ENCODE measurements around the gene TRAPPC2L. TPM values are rescaled to one million over a fixed set of nuclear protein-coding genes. Genes with fewer than 3 reads are reported as not detected.

The TRAPPC2L gene
- total RNA-seq, 1 experiment from 2014 or later = 94.1 TPM

DNA sequence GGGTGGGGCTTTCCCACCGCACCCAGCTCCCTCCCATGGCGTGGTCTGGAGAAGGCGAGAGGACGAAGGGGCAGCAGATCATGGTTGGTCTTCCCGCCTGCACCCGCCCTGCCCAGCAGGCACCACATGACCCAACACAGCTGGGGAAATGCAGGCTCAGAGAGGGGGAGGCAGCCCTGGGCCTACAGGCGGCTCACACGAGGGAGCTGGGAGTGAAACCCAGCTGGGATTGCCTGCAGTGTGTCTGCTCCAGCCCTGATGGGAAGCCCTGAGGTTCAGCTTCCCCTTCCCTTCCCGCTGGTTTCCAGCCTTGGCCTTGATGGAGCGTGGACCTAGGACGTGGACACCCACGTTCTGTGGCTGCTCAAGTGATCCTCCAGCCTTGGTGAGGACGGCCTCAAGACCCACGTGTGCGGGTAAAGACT is 29.5 kb downstream of the TRAPPC2L start:
- Histone ChIP-seq H3K79me2 (ENCODE audit: insufficient read depth, low read length) (no peaks in the 10 kb centered on the region), H3K9ac (ENCODE audit: low read length) (no peak overlapping the region), H4K20me1 (ENCODE audit: insufficient read depth) (no peaks in the 10 kb centered on the region), H3K27ac (ENCODE audit: low read depth, low read length) (no peak overlapping the region; the same call in 1 of the 2 replicates), H3K4me1 (ENCODE audit: control insufficient read depth in 1 of 2, insufficient read depth in 2 of 2, low read length in 2 of 2) (peaks cover 7 to 22% of the 10 kb centered on the region in 2 experiments; a peak in 3 of 4 replicates), H3K36me3 (ENCODE audit: control insufficient read depth in 1 of 2, insufficient read depth in 2 of 2, low read length in 2 of 2) (peaks cover 0 to 6% of the 10 kb centered on the region in 2 experiments; a peak in 1 of 4 replicates), H3K4me3 (replicated peaks in 1 of 2; ENCODE audit: low read depth in 1 of 2, low read length in 2 of 2) (no peak overlapping the region), H3K9me3 (ENCODE audit: control insufficient read depth in 1 of 2, insufficient read depth in 1 of 2, low read depth in 1 of 2, low read length in 2 of 2) (no peaks in the 10 kb centered on the region), H2AFZ (ENCODE audit: low read depth, low read length, poor library complexity, severe bottlenecking) (no peak overlapping the region), H3K4me2 (ENCODE audit: low read length) (no peak overlapping the region), H3K9me2 (ENCODE audit: insufficient read depth) (no peaks in the 10 kb centered on the region), H3K27me3 (ENCODE audit: insufficient read depth, low read length) (no peaks in the 10 kb centered on the region)
- DNase-seq (ENCODE audit: low read depth, low spot score) (no peak), ATAC-seq (no peak)
- intact Hi-C loops (cut with micrococcal nuclease) = no loop called here
- no TSS peak for BruUV-seq (replicated peaks)
- TF ChIP-seq CBX3 (IDR thresholded peaks at IDR 0.05; ENCODE audit: low read depth) (no peak), POLR2A (IDR thresholded peaks at IDR 0.05; ENCODE audit: borderline replicate concordance, extremely low read depth, insufficient read depth, insufficient read length) (no peak), JUND (IDR thresholded peaks at IDR 0.05) (no peak), ELF1 (IDR thresholded peaks at IDR 0.05; ENCODE audit: borderline replicate concordance, low read depth) (no peak), ZNF274 (IDR thresholded peaks at IDR 0.05; ENCODE audit: low read depth, low read length) (no peak), SRF (IDR thresholded peaks at IDR 0.05; ENCODE audit: low read depth) (no peak), YY1 (IDR thresholded peaks at IDR 0.05; ENCODE audit: extremely low read depth, insufficient replicate concordance, low read depth, low read length) (no peak), ZFX (IDR thresholded peaks at IDR 0.05) (no peak)
- TF ChIP-seq, protein P1, sequence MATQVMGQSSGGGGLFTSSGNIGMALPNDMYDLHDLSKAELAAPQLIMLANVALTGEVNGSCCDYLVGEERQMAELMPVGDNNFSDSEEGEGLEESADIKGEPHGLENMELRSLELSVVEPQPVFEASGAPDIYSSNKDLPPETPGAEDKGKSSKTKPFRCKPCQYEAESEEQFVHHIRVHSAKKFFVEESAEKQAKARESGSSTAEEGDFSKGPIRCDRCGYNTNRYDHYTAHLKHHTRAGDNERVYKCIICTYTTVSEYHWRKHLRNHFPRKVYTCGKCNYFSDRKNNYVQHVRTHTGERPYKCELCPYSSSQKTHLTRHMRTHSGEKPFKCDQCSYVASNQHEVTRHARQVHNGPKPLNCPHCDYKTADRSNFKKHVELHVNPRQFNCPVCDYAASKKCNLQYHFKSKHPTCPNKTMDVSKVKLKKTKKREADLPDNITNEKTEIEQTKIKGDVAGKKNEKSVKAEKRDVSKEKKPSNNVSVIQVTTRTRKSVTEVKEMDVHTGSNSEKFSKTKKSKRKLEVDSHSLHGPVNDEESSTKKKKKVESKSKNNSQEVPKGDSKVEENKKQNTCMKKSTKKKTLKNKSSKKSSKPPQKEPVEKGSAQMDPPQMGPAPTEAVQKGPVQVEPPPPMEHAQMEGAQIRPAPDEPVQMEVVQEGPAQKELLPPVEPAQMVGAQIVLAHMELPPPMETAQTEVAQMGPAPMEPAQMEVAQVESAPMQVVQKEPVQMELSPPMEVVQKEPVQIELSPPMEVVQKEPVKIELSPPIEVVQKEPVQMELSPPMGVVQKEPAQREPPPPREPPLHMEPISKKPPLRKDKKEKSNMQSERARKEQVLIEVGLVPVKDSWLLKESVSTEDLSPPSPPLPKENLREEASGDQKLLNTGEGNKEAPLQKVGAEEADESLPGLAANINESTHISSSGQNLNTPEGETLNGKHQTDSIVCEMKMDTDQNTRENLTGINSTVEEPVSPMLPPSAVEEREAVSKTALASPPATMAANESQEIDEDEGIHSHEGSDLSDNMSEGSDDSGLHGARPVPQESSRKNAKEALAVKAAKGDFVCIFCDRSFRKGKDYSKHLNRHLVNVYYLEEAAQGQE (IDR thresholded peaks at IDR 0.05; ENCODE audit: low read depth) = no peak
- TF ChIP-seq, protein P2, sequence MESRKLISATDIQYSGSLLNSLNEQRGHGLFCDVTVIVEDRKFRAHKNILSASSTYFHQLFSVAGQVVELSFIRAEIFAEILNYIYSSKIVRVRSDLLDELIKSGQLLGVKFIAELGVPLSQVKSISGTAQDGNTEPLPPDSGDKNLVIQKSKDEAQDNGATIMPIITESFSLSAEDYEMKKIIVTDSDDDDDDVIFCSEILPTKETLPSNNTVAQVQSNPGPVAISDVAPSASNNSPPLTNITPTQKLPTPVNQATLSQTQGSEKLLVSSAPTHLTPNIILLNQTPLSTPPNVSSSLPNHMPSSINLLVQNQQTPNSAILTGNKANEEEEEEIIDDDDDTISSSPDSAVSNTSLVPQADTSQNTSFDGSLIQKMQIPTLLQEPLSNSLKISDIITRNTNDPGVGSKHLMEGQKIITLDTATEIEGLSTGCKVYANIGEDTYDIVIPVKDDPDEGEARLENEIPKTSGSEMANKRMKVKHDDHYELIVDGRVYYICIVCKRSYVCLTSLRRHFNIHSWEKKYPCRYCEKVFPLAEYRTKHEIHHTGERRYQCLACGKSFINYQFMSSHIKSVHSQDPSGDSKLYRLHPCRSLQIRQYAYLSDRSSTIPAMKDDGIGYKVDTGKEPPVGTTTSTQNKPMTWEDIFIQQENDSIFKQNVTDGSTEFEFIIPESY (IDR thresholded peaks at IDR 0.05; ENCODE audit: extremely low read depth, insufficient replicate concordance, low read length) = no peak
- TF ChIP-seq, protein P3, sequence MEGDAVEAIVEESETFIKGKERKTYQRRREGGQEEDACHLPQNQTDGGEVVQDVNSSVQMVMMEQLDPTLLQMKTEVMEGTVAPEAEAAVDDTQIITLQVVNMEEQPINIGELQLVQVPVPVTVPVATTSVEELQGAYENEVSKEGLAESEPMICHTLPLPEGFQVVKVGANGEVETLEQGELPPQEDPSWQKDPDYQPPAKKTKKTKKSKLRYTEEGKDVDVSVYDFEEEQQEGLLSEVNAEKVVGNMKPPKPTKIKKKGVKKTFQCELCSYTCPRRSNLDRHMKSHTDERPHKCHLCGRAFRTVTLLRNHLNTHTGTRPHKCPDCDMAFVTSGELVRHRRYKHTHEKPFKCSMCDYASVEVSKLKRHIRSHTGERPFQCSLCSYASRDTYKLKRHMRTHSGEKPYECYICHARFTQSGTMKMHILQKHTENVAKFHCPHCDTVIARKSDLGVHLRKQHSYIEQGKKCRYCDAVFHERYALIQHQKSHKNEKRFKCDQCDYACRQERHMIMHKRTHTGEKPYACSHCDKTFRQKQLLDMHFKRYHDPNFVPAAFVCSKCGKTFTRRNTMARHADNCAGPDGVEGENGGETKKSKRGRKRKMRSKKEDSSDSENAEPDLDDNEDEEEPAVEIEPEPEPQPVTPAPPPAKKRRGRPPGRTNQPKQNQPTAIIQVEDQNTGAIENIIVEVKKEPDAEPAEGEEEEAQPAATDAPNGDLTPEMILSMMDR (IDR thresholded peaks at IDR 0.05 in 2 of 3, conservative IDR thresholded peaks at IDR 0.05 in 1 of 3; ENCODE audit: borderline replicate concordance in 1 of 3, insufficient read depth in 1 of 3, low read depth in 2 of 3, low read length in 2 of 3) = no peak
- CTCF ChIA-PET = no interaction called here
- RAD21 ChIA-PET (ENCODE audit: low non-redundant PET in 1 of 2, low total read pairs in 2 of 2, uncharacterized antibody in 2 of 2, unreplicated experiment in 2 of 2) = no interaction called here
- POLR2A ChIA-PET = no interaction called here

All from HCT116 (cell line).